ENCODE data around the gene FNDC3B. TPM values are rescaled to one million over a fixed set of nuclear protein-coding genes. Genes with fewer than 3 reads are reported as not detected.

FNDC3B gene
- total RNA-seq, 2 experiments from 2014 or later, result 10.6 to 12.0 TPM

DNA sequence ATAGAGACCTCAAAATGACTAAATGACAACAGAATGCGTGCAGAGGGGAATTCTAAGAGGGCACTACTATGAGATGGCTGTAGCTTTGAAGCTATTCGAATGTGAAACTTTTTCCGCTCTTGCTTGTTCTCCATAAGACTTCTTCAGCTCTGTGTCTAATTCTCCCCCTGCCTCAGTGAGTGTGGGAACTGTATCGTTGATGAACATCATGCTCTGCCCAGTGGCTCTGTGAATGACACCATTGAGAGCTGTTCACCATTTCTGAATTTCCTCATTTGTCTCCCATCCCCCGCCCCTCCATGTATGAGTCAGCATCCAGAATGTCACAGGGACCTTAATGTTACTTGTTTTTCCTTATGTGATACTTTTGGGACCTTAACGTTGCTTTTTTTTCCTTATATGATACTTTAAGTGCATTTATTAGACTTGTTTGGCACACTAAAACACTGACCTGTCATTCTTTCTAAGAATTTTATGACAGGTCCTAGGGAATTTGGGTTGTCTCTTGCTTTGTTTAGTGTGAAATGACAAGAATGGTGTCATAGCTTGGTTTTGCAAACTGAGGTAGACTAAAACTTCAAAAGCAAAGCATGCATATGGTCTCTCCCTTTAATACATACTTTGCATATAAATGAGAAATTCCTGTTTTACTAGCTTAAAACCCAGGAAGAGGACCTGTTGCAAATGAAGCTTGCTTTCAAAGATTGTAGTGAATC is 99.6 kb downstream of the FNDC3B start:
- ChIA-PET CTCF (interaction anchor here (0.9 to 1.4 kb wide), 5 partner anchors 8 to 367 kb away, joined by 3 to 5 read pairs (median 4); no protein-coding TSS in a partner anchor), POLR2A (interaction anchor here (0.6 to 2.8 kb wide), 5 partner anchors 11 to 364 kb away, joined by 3 to 10 read pairs (median 4); no protein-coding TSS in a partner anchor)
- intact Hi-C loops (cut with micrococcal nuclease), result no loop called here
- DNase-seq (peak; percentile 63), ATAC-seq (peak; percentile 62)
- Mint-ChIP-seq H3K36me3 (ENCODE audit: low read depth) (peaks cover 10% of the 10 kb centered on the region), H3K27me3 (no peaks in the 10 kb centered on the region), H3K4me3 (no peak overlapping the region), H3K27ac (peak overlapping the region; percentile 63), H3K4me1 (ENCODE audit: low read depth) (peaks cover 52% of the 10 kb centered on the region), H3K9me3 (no peaks in the 10 kb centered on the region)
- TF ChIP-seq, protein P1, sequence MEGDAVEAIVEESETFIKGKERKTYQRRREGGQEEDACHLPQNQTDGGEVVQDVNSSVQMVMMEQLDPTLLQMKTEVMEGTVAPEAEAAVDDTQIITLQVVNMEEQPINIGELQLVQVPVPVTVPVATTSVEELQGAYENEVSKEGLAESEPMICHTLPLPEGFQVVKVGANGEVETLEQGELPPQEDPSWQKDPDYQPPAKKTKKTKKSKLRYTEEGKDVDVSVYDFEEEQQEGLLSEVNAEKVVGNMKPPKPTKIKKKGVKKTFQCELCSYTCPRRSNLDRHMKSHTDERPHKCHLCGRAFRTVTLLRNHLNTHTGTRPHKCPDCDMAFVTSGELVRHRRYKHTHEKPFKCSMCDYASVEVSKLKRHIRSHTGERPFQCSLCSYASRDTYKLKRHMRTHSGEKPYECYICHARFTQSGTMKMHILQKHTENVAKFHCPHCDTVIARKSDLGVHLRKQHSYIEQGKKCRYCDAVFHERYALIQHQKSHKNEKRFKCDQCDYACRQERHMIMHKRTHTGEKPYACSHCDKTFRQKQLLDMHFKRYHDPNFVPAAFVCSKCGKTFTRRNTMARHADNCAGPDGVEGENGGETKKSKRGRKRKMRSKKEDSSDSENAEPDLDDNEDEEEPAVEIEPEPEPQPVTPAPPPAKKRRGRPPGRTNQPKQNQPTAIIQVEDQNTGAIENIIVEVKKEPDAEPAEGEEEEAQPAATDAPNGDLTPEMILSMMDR (IDR thresholded peaks at IDR 0.05), result no peak

DNA sequence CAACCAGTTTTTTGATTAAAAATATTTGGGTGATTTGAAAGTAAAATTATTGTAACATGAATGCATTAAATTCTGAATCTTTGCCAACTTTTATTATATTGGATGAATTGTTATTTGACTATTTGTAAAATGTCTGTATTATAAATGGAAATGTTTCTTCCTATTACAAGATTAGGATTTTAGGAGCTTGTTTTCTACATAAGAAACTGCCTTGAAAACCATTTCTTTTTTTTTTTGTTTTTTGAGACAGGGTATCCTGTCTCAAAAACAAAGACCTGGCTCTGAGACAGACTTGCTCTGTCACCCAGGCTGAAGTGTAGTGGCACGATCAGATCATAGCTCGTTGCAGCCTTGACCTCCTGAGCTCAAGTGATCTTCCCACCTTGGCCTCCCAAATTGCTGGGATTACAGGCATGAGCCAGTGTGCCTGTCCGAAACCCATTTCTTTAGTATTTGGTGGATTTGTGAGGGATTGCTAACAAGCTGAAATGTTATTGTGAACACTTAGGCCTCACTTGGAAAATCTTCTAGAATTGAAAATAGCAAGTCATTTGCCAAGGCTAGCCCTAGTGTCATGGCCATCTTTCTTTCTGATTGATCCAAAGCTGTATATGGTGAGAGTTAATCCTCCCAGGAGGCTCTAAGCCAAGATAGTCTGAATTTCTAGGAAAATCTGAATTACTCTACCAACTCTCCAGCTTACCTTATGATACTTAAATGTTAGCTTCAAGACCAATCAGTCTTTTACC is 100.3 kb downstream of the FNDC3B start:
- intact Hi-C loops (cut with micrococcal nuclease), result no loop called here
- Mint-ChIP-seq H3K36me3 (ENCODE audit: low read depth) (peaks cover 8% of the 10 kb centered on the region), H3K4me1 (ENCODE audit: low read depth) (peaks cover 52% of the 10 kb centered on the region), H3K27ac (no peak overlapping the region), H3K27me3 (no peaks in the 10 kb centered on the region), H3K9me3 (no peaks in the 10 kb centered on the region), H3K4me3 (no peak overlapping the region)
- POLR2A ChIA-PET, result interaction anchor here (0.6 to 2.8 kb wide), 5 partner anchors 10 to 363 kb away, joined by 3 to 10 read pairs (median 4); no protein-coding TSS in a partner anchor
- DNase-seq (no peak), ATAC-seq (no peak)
- CTCF ChIA-PET, result interaction anchor here (1.1 to 1.4 kb wide), 6 partner anchors 9 to 368 kb away, joined by 3 to 5 read pairs (median 4); no protein-coding TSS in a partner anchor
- TF ChIP-seq, protein P1 (IDR thresholded peaks at IDR 0.05), result no peak

DNA sequence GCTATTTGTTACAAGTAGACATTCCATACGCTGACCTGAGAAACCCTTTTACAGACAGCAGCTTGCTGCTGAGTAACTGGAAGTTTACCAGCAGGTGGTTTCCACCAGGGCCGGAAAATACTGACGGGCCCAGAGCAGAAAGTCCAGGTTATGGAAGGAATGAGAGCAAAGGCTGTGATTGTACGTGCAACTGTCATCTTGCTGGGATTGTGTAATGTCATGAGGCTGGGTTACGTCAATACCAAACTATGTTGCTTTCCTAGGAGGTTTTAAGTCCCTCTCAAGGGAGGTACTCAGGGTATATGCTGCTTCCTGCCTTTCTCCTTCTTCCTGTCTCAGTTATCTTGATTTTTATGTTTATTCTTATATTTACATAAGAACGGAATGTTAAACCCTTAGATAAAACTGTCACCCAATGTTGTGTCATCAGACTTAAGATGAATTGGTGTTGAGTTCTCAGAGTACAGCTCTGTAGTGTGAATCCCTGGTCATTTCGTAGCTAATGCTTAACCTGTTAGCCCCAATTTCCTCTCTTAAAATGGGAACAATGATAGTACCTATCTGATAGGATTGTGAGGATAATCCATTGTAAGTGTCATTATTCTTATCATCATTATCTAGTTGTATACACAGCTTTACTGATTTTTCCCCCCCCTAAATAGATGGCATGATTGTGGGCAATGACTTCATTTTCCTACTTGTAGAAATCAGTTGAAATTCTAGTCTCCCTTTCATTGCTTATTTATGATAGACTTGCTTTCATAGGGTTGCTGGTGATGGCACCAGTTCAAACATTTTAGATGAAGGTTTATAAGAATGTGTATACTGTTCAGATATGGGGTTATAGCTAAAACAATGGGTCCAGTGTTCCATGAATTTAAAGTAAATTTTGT is 101.4 kb downstream of the FNDC3B start:
- Mint-ChIP-seq H3K36me3 (ENCODE audit: low read depth) (peaks cover 8% of the 10 kb centered on the region), H3K4me1 (ENCODE audit: low read depth) (peaks cover 56% of the 10 kb centered on the region), H3K9me3 (no peaks in the 10 kb centered on the region), H3K27me3 (no peaks in the 10 kb centered on the region), H3K4me3 (no peak overlapping the region), H3K27ac (no peak overlapping the region)
- POLR2A ChIA-PET, result interaction anchor here (2.8 kb wide), 1 partner anchor 33 kb away, joined by 10 read pairs; no protein-coding TSS in a partner anchor
- CTCF ChIA-PET, result interaction anchor here (1.1 to 1.3 kb wide), 4 partner anchors 9 to 192 kb away, joined by 3 to 5 read pairs (median 4); no protein-coding TSS in a partner anchor
- no peak for ATAC-seq
- no peak for DNase-seq
- TF ChIP-seq, protein P1 (IDR thresholded peaks at IDR 0.05), result no peak
- intact Hi-C loops (cut with micrococcal nuclease), result no loop called here

DNA sequence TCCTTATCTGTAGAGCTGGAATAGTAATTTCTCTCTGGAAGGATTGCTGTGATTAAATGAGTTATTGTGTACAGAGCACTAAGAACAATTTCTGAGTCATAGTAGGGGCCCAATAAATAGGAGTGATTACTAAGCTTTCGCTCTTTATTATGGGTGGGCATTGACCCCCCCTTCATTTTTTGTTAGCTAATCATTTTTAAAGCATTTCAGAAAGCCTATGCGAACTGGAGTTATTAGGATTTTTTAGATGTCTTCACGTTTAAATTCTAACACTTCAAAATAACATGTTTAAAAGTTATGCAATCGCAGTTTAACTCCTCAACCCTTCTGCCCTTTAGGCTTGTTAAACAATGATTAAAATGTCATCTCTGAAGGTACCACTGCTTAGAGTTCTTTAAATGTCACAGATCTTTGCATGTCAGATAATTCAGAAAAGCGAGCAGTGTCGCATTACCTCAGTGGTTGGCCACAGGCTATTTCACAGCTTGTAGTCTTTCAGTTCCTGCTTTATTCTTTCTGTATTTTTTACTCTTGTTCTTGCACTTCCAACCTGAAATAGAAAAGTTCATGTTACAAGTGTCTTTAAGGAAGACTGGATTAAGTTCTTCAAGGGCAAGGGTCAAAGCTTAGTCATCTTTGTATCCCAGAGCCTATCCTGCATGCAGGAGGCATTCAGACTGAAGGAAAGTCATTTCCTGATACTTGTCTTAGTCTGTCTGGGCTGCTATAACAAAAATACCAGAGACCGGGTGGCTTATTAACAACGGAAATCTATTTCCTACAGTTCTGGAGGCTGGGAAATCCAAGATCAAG is 102.9 kb downstream of the FNDC3B start:
- DNase-seq (peak; percentile 21), ATAC-seq (peak; percentile 31)
- intact Hi-C loops (cut with micrococcal nuclease), result no loop called here
- ChIA-PET POLR2A (no interaction called here), CTCF (interaction anchor here (1.2 kb wide), 1 partner anchor 190 kb away, joined by 5 read pairs; no protein-coding TSS in a partner anchor)
- Mint-ChIP-seq H3K27me3 (no peaks in the 10 kb centered on the region), H3K27ac (no peak overlapping the region), H3K9me3 (no peaks in the 10 kb centered on the region), H3K4me3 (no peak overlapping the region), H3K4me1 (ENCODE audit: low read depth) (peaks cover 47% of the 10 kb centered on the region), H3K36me3 (ENCODE audit: low read depth) (no peaks in the 10 kb centered on the region)
- TF ChIP-seq, protein P1 (IDR thresholded peaks at IDR 0.05), result no peak

Measured in activated CD8-positive, alpha-beta T cell treated with anti-CD3 and anti-CD28 coated beads for 36 hours (primary cell).